ENCODE data around the gene ALOX12. TPM values are rescaled to one million over a fixed set of nuclear protein-coding genes. Genes with fewer than 3 reads are reported as not detected.

ALOX12 gene
- total and polyA plus RNA-seq, 4 donors: 0.03 to 3.1 (median 0.24) TPM; not detected in 1

DNA sequence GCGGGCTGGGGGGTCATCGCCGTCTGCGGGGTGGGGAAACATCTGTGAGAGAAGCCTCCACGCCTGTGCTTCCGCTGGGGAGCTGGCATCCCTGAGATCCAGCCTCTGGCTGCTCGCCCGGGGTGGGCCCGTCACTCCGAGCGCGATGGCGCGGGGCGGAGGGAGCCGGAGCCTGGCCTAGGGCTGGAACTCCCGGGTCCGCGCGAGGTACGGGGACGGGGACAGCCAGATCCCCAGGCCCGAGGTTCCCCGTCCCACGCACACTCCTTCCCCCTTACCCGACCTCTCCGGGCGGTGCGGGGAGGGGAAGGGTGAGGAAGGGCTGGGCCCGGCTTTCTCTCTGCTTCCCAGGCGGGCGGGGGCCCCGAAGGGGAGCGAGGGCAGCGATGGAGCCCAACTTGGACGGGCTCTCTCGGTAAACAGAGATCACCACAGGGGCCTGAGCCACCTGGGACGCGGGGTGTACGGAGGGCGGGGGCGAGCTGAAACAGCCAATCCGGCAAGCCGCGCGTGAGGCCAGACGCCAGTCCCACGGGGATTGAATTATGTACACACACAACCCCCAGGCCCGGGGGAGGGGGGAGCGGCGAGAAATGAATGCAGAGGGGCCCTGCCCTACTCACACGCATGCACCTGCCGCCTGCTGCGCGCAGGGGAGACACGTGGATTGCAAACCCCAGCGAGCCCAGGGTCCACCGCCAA is 47.8 kb downstream of the ALOX12 start, which contains the start of gene SLC16A11 (continued):
- TF ChIP-seq, protein P1, sequence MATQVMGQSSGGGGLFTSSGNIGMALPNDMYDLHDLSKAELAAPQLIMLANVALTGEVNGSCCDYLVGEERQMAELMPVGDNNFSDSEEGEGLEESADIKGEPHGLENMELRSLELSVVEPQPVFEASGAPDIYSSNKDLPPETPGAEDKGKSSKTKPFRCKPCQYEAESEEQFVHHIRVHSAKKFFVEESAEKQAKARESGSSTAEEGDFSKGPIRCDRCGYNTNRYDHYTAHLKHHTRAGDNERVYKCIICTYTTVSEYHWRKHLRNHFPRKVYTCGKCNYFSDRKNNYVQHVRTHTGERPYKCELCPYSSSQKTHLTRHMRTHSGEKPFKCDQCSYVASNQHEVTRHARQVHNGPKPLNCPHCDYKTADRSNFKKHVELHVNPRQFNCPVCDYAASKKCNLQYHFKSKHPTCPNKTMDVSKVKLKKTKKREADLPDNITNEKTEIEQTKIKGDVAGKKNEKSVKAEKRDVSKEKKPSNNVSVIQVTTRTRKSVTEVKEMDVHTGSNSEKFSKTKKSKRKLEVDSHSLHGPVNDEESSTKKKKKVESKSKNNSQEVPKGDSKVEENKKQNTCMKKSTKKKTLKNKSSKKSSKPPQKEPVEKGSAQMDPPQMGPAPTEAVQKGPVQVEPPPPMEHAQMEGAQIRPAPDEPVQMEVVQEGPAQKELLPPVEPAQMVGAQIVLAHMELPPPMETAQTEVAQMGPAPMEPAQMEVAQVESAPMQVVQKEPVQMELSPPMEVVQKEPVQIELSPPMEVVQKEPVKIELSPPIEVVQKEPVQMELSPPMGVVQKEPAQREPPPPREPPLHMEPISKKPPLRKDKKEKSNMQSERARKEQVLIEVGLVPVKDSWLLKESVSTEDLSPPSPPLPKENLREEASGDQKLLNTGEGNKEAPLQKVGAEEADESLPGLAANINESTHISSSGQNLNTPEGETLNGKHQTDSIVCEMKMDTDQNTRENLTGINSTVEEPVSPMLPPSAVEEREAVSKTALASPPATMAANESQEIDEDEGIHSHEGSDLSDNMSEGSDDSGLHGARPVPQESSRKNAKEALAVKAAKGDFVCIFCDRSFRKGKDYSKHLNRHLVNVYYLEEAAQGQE (IDR thresholded peaks at IDR 0.05): peak; percentile 36

DNA sequence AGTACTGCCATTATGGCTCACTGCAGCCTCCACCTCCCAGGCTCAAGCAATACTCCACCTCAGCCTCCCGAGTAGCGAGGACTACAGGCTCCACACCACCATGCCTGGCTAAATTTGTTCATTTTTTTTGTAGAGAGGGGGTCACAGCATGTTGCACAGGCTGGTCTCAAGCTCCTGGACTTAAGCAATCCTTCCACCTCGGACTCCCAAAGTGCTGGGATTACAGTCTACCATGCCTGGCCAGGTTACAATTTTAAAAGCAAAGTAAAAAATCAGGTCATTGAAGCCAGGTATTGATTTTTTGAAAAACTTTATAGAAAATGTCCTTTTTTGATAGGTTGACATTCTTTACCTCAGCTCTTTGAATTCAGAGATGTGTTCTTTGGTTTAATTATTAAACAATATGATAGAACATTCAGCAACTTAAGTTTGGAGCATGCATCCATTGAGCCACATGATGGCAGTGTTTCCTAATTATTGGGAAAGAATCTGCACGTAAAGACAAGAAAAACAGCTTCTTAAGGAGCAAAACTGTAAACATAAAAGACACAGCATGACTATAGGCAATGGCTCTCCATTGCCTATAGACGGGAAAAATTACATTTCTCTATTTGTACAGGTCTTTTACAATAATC is 49.8 kb downstream of the ALOX12 start:
- Histone ChIP-seq H3K27ac (ENCODE audit: low read depth in 1 of 2, low read length in 2 of 2) (no peak overlapping the region), H3K36me3 (ENCODE audit: control insufficient read depth in 4 of 4, insufficient read depth in 3 of 4, low read depth in 1 of 4, low read length in 3 of 4) (no peaks in the 10 kb centered on the region), H3K9ac (ENCODE audit: low read depth in 1 of 2, low read length in 2 of 2) (peak overlapping the region in 1 of 2 donors; percentile 51), H3K4me3 (ENCODE audit: low read depth in 1 of 3, low read length in 3 of 3) (no peak overlapping the region), H3K27me3 (ENCODE audit: control insufficient read depth in 4 of 4, insufficient read depth in 4 of 4, low read length in 3 of 4) (no peaks in the 10 kb centered on the region), H3K9me3 (ENCODE audit: control insufficient read depth in 4 of 4, low read length in 3 of 4) (no peaks in the 10 kb centered on the region), H3K4me1 (ENCODE audit: control insufficient read depth in 4 of 4, insufficient read depth in 4 of 4, low read length in 3 of 4) (peaks cover 10 to 60% (median 35%) of the 10 kb centered on the region in 4 donors)
- TF ChIP-seq, protein P2, sequence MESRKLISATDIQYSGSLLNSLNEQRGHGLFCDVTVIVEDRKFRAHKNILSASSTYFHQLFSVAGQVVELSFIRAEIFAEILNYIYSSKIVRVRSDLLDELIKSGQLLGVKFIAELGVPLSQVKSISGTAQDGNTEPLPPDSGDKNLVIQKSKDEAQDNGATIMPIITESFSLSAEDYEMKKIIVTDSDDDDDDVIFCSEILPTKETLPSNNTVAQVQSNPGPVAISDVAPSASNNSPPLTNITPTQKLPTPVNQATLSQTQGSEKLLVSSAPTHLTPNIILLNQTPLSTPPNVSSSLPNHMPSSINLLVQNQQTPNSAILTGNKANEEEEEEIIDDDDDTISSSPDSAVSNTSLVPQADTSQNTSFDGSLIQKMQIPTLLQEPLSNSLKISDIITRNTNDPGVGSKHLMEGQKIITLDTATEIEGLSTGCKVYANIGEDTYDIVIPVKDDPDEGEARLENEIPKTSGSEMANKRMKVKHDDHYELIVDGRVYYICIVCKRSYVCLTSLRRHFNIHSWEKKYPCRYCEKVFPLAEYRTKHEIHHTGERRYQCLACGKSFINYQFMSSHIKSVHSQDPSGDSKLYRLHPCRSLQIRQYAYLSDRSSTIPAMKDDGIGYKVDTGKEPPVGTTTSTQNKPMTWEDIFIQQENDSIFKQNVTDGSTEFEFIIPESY (IDR thresholded peaks at IDR 0.05): peak; percentile 33
- TF ChIP-seq, protein P3, sequence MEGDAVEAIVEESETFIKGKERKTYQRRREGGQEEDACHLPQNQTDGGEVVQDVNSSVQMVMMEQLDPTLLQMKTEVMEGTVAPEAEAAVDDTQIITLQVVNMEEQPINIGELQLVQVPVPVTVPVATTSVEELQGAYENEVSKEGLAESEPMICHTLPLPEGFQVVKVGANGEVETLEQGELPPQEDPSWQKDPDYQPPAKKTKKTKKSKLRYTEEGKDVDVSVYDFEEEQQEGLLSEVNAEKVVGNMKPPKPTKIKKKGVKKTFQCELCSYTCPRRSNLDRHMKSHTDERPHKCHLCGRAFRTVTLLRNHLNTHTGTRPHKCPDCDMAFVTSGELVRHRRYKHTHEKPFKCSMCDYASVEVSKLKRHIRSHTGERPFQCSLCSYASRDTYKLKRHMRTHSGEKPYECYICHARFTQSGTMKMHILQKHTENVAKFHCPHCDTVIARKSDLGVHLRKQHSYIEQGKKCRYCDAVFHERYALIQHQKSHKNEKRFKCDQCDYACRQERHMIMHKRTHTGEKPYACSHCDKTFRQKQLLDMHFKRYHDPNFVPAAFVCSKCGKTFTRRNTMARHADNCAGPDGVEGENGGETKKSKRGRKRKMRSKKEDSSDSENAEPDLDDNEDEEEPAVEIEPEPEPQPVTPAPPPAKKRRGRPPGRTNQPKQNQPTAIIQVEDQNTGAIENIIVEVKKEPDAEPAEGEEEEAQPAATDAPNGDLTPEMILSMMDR (IDR thresholded peaks at IDR 0.05; ENCODE audit: low read depth, low read length, missing input control): peak; percentile 92
- TF ChIP-seq RAD21 (IDR thresholded peaks at IDR 0.05): peak; percentile 91 to 92
- peak; percentile 30 to 36 for TF ChIP-seq HNF4A (conservative IDR thresholded peaks at IDR 0.05)
- peak; percentile 54 for TF ChIP-seq SP1 (IDR thresholded peaks at IDR 0.05)
- TF ChIP-seq YY1 (IDR thresholded peaks at IDR 0.05): no peak
- TF ChIP-seq JUND (IDR thresholded peaks at IDR 0.05): peak in 1 of 2 donors; percentile 19
- no peak for TF ChIP-seq NR2F2 (IDR thresholded peaks at IDR 0.05)
- TF ChIP-seq RXRA (IDR thresholded peaks at IDR 0.05): peak; percentile 23 to 40
- no peak for TF ChIP-seq HNF4G (IDR thresholded peaks at IDR 0.05)
- TF ChIP-seq GABPA (IDR thresholded peaks at IDR 0.05 in 1 of 2, conservative IDR thresholded peaks at IDR 0.05 in 1 of 2): no peak
- TF ChIP-seq, protein P4, sequence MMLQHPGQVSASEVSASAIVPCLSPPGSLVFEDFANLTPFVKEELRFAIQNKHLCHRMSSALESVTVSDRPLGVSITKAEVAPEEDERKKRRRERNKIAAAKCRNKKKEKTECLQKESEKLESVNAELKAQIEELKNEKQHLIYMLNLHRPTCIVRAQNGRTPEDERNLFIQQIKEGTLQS (IDR thresholded peaks at IDR 0.05): no peak
- TF ChIP-seq, protein P1 (IDR thresholded peaks at IDR 0.05): no peak
- no peak for DNase-seq (ENCODE audit: low spot score)
- WGBS: 8% methylated on average over 5 of the region's 5 CpGs

All from liver (tissue), 9 donors.